GM18498 (cell line): ENCODE measurements around the gene CYTH1.

ENCODE experiments used
- ATAC-seq: cut with Tn5 transposase; IDR thresholded peaks from one replicate; pipeline ENCODE4 v1.9.1; 2021; ENCODE audit warnings: mild to moderate bottlenecking, moderate library complexity; ENCODE audit not compliant: unreplicated experiment

CYTH1 gene, protein sequence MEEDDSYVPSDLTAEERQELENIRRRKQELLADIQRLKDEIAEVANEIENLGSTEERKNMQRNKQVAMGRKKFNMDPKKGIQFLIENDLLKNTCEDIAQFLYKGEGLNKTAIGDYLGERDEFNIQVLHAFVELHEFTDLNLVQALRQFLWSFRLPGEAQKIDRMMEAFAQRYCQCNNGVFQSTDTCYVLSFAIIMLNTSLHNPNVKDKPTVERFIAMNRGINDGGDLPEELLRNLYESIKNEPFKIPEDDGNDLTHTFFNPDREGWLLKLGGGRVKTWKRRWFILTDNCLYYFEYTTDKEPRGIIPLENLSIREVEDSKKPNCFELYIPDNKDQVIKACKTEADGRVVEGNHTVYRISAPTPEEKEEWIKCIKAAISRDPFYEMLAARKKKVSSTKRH

DNA sequence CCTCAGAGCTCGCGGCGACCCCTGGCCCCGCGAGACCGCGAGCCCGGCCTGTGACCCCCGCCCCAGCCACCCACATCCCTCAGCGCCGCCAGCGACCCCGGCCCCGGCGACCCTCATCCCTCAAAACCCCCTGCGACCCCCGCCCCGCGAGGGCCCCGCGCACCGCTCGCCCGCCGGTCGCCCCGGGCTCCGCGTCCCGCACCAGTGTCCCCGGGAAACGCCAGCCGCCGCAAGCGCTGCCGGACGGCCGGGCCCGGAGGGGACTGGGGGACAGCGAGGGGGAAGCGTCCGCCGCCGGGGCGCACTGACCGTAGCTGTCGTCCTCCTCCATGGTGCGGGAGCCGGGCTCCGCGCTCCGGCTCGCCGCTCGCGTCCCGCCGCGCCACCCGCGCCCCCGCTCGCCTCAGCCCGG, at the start of gene CYTH1:
Gene CYTH1 (minus strand): TSS at position 381 of the 412 bp plus-strand sequence. CDS start 50 bp downstream, at position 331.
- peak; percentile 16 for ATAC-seq

DNA sequence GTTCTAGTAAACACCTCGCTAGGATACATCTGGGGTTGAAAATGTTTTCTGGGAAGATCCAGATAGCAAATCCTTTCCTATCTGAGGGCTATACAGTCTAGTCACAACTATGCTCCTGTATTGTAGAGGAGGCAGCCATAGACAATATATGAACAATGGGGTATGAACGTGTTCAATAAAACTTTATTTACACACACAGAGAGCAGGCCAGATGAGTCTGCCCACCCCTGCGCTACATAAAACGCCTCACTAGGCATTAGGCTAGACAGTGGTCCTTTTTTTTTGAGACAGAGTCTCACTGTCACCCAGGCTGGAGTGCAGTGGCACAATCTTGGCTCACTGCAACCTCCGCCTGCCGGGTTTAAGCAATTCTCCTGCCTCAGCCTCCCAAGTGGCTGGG, 47.4 kb upstream of the CYTH1 start:
- ATAC-seq = no peak

DNA sequence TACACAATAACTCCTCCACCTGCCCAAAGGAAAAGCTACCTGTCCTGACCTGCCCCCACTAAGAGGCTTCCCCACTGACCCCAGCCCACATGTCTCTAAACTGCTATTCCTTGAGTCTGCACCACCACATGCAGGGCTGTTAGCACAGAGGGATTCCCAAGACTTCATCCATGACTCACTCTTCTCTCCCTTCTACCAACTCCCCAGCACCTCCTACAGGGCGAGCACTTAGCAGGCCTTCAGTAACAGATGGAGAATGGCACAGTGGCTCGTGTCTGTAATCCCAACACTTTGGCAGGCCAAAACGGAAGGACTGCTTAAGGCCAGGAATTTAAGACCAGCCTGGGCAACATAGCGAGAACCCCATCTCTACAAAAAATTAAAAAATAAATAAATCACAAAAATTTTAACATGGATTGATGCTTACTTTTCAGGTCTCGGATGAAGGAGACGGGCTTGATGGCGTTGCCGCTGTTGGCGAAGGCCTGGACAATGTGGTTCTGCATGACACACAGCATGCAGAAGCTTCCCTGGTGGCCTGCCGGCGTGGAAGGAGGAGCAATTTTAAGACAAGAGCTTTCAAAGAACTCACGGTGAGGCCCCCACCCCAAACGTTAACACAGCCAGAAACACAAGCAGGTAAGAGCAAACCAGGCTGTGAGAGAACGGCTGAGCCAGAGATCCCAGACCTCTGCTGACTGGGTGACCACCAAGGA, 46.6 kb upstream of the CYTH1 start:
- no peak for ATAC-seq

DNA sequence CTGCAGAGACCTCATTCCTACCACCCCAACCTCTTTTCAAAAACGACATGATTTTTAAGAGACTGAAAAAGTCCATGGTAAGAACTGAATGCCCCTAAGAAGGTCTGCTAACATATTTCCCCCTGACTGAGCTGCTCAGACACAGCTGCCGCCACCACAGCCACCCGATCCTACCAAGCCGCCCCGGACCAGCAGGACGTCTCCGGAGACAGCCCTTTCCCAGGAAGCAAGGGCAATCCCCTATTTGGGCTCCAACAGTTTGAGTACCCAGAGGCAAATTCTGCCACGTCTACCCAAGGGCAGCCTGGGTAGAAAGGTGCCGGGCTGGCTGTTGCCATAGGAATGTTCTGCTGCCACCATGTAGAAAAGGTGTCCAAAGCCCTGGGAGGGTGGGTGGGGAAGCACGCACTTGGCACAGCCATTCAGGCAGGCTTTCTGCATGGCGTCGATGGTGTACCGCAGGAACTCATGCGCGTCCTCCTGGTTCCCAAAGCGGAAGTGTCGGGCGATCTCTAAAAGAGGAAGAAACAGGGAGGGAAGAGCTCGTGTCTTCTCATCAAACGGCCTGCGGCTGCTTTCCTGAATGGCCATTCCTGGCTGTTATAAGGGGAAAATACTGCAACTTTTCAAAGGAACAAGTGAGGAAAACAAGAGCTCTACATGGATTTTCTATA, 44.9 kb upstream of the CYTH1 start:
- ATAC-seq = no peak

DNA sequence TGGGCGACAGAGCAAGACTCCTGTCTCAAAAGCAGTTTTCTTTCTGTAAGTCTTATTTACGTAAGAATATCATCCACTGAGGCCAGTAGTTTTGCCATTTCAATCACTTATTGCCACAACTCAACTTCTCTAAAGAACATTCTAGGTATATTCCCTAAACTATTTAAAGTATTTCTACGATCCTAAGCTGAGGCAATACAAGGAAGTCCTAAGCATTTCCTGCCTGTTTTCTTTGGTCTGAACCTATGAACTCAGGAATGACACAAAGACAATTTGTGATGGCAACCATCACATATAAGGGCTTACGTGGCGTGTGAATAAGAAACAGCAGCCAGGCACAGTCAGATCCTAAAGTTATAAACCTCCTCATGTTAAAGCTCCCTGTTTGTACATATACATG, 44.3 kb upstream of the CYTH1 start:
- ATAC-seq = no peak

DNA sequence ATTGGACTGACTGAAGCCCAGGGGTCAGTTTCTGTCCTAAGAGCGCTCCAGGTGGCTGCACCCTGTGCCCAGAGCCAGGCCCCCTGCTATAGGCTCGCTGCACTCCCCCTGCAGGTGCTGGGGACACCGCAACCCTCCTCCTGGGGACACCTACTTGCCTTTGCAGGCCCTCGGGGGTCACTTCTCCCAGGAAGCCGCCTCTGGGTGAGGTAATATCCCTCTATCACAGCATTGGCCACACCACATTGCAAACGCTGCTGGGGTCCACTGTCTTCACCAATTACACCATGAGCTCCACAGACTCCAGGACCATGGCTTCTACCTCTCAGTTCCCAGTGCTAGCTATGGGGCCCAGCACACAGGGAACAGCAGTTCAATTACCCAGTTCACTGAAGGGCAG, 43.6 kb upstream of the CYTH1 start:
- ATAC-seq = no peak

DNA sequence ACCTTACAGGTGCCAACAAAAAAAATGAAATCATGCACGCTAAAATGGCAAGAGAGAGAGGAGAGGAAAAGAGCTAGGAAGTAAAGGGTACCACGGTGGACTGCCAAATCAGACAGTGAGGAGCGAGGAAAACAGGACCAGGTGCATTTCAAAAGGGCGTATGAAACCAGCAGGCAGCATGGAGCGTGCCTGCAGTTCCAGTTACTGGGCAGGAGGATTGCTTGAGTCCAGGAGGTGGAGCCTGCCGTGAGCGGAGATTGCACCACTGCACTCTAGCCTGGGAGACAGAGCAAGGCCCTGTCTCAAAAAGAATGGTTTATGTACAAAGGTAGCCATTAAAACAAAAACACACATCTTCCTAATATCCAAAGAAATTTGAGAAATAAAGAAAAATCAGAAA, 42.2 kb upstream of the CYTH1 start:
- no peak for ATAC-seq

DNA sequence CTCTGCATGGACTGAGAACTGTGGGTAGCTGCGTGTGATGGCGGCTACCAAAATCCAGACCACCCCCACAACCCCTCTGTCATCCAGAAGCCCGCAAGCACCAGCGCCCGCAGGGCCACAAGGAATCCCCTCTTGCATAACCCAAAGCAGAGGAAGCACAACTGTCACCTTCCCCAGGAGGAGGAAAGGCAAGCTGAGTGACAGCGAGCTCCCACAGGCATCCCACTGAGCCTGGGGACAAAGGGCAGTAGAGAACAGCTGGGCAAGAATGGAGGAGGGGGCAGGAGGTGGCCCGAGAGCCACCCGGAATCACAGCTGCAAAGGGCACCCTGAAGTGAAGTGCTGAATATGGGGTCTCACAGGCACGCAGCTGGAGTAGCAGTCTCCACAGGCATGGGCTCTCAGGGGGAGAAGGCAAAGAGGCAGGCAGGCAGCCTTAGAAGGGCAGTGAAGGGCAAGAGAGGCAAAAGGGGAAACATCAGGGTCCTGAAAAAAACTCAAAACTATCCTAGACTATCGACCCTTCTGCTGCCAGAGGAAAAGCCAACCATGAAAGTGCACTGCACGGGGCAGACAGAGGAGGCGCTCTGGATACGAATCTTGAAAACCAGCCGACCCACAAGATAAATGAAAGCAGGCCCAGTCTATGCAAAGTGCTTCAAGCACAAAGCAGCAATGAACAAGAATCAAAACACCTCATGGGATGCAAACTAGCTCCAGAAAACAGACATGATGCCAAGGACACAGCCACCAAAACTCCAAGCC, 41.4 kb upstream of the CYTH1 start:
- no peak for ATAC-seq

DNA sequence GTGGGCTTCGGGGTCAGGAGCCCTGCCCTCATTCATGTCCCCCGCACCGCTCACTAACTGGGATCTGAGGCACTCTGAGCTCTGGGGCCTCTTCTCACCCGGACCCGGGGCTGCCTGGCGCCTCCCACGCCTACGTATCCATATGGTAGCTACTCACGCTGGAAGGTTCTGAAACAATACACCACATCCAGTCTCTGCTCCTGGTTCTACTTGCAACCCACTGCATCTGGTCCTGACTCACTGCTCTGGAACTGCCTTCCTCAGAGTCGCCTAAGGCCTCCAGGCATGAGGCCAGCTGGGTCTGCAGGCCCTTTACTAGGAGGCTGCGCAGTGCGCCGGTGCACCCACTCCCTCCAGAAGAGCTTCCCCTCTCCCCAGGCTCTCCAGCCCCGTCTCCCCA, 40.5 kb upstream of the CYTH1 start:
- no peak for ATAC-seq

DNA sequence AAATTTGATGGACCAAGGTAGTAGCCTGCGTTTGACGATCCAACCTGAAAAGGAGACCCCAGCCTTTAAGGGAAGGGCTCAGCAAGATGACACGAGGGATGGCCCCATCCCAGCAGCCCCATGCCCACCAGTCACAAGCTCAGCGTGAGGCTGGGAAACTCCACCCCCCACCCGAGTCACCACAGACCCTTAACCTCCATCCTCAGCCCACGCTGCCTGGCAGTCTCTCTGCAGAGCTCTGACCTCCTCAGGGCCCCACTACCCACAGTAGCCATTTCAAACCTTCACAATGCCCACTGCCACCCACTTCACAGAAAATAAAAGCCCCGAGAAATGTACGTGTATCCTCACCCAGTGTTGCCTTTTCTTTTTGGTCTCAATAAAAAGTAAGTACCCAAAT, 39.9 kb upstream of the CYTH1 start:
- no peak for ATAC-seq

DNA sequence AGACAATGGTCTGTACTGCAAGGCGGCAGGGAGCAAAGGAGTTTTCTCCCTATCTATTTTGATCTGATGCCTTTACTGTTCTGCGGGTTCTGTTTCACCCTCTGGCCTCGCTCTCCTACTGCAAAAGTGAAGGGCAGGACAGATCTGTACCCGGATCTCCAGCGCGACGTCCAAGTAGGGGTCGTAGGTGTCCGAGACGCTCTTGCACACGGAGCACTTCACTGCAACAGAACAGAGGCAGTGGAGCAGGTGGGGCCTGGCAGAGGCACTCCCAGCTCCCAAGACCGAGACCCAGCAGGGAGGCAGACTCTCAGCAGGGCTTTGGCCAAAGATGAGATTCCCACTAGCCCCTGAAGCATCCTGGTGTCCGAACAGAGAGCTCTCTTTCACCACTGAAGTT, 38.8 kb upstream of the CYTH1 start:
- no peak for ATAC-seq

DNA sequence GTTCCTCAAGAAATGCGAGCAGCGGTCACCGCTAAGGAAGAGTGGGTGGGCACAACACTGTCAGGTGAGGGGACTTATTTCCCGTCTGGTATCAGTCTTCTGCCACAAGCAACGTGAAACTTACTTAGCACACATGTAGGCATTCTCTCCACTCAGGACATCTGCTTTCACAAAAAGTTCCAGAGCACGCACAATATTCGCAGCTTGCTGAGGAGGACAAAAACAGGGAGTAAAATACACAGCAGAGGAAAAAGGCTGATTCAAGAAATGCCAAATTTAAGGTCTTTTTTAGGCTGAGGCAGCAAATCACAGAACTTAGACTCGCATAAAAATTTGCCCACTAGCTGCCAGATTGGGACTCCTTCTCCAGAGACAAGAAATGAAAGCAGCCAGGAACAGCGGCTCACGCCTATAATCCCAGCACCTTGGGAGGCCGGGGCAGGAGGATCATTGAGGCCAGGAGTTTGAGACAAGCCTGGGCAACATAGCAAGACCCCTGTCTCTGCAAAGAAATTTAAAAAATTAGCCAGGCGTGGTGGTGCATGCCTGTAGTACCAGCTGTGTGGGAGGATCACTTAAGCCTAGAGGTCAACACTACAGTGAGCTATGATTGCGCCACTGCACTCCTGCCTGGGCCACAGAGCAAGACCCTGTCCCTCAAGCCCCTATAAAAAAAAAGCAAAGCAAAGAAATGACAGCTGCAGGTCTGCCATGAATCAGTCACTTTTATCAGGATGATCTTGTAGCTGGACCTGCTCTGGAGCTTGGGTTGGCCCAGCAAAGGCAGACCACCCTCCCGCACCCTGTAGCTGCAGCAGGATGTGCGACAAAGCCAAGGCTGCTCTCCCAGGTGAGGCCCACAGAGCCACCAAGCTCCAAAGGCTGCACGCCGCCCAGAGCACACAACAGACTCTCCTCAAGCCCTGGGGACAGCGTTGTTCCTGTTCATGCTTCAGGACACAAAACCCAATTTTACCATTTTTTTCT, 38.0 kb upstream of the CYTH1 start:
- no peak for ATAC-seq

DNA sequence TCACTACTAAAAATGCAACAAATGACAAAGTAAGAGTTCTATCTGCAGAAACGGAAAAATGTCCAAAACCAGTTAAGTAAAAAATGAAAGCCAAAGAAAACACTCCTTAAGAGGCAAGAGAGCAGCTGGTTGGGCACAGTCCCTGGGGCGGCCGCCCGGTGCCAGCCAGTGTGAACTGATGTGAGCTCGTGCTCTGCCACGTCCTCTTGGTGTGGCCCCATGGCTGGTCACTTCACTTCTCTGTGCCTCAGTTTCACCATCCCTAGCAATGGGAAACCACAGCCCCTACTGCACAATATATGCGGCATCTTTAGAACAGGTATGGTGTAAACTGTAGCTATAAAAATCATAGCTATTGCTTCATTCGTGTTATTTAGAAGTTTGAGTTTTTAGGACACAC, 37.3 kb upstream of the CYTH1 start:
- no peak for ATAC-seq

DNA sequence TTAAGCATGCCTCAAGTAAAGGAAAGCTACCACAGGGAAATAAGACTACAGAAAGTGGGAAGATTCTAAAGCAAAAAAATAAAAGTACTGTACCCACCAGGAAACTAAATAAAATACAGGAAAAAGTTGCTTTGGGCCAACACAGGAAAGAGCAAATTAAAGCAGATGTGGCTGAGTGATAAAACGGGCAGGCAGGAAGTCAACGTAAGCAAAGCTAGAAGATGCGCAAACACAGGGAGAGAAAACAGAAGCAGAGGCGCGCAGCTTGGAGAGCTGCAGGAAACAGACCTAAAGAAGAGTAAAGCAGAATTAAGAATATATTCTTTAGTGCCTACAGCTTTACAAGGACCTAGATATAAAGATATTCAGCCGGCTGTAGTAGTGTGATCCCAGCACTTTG, 36.9 kb upstream of the CYTH1 start:
- ATAC-seq = no peak

DNA sequence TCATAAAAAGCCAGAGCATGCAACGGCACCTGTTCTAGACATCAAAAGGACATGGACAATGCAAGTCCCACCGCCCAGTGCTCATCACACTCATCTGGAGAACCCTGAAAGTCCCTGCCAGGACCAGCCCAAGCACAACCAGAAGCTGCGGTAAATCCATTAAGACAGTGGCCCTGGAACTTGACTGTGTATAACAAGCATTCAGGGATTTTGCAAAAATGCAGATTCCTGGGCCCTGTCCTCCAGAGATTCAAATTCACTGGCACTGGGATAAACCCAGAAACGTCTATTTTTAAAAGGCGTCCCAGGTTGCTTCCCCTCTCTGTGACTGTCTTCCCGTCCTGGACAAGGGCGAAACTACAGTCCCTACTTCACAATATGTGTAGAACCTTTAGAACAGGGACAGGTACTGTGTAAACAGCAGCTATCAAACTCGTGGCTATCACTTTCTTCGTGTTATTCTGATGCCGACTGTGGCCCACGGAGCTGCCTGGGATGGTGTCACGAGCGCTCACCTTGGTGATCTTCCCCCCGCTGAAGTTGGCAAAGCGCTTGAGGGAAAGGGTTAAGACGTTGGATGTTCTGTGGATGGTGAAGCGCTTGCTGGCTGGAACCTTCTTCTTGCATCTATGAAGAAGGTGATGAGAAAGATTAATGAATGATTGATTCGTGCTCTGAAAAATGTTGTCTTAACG, 36.2 kb upstream of the CYTH1 start:
- ATAC-seq = no peak

DNA sequence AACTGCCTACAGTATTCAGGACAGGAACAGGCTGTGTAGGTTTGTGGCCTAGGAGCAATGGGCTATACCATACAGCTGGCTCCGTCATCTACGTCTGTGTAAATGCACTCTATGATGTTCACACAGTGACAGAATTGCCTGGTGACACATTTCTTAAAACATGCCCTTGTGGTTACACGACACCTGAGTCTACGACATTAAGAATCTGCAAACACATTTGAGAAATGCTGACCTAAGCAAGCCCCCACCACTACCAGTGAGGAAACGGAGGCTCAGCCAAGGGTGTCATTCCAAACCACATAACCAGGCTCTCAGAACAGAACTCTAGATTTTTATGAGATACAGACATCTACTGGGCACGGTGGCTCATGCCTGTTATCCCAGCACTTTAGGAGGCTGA, 35.0 kb upstream of the CYTH1 start:
- ATAC-seq = no peak

DNA sequence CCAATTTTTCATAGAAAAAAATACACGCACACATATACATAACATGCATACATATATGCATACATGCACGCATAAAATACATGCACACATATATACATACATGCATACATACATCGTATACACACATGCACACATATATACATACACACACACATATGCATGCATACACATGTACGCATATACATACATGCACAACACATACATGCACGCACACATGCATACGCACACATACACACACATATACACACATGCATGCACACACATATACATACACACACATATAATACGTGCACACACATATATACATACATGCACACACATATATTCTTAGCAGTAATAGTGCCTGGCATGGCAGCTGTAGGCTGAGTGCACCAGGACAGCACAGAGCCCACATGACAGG, 33.6 kb upstream of the CYTH1 start:
- no peak for ATAC-seq

DNA sequence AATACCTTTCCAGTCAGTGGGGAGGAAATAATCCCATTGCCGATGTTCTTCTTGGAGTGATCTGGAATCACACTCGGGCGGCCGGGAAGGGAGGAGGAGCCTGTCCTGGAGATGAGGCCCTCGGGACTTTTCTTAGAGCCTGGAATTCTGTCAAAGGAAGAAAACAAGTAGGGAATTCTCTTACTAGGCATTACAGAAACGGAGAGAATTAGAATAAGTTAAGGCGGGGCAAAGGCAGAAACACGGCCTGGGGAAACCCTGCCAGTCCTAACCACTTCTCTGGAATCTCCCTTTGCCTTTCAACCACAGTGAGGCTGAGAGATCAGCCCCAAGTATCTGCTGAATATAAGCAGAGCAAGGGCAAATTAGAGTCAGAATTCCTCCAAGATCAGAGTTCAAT, 30.8 kb upstream of the CYTH1 start:
- no peak for ATAC-seq

DNA sequence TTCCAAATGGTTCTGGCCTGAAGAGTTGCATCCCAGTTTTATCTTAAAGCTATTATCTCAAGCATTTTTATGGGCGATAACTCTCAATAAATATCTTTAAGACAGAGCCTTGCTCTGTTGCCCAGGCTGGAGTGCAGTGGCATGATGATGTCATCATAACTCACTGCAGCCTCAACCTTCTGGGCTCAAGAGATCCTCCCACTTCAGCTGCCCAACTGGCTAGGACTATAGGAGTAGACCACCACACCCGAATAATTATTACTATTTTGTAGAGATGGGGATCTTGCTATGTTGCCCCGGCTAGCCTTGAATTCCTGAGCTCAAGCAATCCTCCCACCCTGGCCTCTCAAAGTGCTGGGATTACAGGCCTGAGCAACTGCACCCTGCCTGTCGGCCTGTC, 26.1 kb upstream of the CYTH1 start:
- ATAC-seq = no peak
